Renal cortical epithelial cell (primary cell): ENCODE data around the gene OOSP1. TPM values are rescaled to one million over a fixed set of nuclear protein-coding genes. Genes with fewer than 3 reads are reported as not detected.
A peak's percentile ranks its signal among the peaks of the same experiment; 100 is the strongest.
"Not testable (repeated sequence)": the region's sequence is repeated elsewhere in the genome, so short reads cannot be mapped to it uniquely, and the experiment has no call there.

Experiments used
- DNase-seq: peaks from one replicate; pipeline ENCODE4 v3.0.0-alpha.2; 2011; ENCODE audit warnings: low read depth
- total RNA-seq: library from RNA; depleted of rRNA; stranded (reverse); fragments of >200 nt; gene quantifications from 2 replicates; pipeline ENCODE4 v1.2.3, GENCODE V29; 2014

The OOSP1 gene, protein sequence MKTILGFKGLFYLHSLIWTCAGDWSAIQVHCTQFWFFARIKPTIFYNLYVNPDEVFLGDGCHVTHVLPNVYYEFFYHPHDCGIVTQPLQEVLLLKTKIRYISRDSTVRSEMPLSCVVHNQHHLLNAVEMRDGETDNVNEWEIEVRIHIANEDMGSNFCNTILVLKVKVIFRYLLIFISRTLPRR
- total RNA-seq = 0.45 TPM in 1 of 2 replicates, not detected in the other

DNA sequence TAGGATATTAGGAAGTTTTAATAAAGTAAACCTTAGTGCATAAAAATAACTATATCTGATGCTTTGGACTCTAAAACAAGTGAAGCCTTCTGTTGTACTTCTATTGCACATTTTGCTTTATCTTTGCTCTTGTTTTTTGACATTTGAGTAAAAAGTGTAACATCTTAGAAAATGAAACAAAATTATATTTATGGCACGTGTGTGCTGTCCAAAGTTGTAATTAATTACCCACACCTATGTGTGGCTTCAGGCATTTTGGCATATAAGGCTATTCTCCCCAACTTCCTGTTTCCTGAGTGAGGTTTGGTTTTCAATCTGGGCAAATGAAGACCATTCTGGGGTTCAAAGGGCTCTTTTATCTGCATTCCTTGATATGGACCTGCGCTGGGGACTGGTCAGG, at the start of gene OOSP1:
TSS of gene OOSP1 (plus strand) at position 301 of the 400 bp plus-strand sequence. CDS start at position 324, 23 bp downstream.
- DNase-seq = no peak

DNA sequence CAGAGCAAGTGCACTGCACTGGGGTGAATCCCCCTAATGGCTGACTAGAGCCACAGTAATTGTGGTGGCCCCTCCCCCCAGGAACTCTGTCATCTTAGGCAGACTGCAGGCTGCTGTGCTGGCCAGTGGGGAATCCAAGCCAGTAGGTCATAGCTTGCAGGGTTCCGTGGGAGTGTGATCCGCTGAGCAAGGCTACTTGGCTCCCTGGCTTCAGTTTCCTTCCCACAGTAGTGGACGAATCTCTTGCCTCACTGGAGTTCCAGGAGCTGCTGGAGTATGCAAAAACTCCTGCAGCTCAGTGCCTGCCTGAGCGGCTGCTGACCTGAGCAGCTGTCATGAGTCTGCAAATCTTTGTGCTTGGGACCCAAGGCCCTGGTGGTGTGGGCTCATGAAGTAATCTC, 46.5 kb upstream of the OOSP1 start:
- DNase-seq = peak; percentile 83

DNA sequence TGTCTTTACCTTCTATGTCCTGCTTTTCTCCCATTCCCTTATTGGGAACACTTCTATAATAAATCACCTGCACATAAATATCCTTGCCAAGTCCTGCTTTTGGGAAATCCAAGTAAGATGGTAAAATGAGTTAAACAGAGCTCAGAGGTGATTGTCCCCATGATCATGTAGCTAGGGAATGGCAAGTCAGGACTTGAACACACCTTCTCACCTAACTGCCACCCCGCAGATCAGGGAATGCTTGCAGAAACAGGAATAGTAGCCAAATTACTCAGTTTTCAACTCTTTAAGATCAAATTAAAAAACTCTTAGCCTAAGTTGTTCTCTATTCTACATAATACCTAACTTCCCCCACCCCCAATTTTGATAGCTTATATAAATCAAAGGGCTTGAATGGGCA, 43.6 kb upstream of the OOSP1 start:
- DNase-seq = no peak

DNA sequence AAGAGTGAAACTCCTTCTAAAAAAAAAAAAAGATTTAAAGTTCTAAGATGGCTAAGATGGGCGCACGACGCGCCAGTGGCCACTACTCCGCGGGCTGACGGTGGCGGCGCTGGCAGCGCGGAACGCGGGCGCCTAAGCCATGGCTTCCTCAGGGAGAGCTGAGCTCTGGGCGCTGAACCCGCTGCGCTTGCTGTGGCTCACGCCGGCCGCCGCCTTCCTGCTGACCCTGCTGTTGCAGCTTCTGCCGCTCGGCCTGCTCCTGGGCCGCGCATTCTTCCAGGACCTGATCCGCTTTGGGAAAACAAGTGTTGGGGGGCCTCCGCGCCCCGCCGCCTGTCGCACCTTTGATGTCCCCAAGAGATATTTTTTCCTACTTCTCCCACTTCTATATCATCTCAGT, 40.2 kb upstream of the OOSP1 start:
- DNase-seq = no peak

DNA sequence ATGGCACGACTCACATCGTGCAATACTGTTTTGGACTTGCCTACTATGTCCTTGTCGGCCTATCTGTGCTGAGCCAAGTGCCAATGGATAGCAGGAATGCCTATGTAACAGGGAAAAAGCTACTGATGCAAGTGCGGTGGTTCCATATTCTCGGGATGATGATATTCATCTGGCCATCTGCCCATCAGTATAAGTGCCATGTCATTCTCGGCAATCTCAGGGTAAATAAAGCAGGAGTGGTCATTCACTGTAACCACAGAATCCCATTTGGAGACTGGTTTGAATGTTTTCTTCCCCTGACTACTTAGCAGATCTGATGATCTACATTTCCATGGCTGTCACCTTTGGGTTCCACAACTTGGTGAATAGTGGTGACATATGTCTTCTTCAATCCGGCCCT, 39.6 kb upstream of the OOSP1 start:
- DNase-seq = no peak

DNA sequence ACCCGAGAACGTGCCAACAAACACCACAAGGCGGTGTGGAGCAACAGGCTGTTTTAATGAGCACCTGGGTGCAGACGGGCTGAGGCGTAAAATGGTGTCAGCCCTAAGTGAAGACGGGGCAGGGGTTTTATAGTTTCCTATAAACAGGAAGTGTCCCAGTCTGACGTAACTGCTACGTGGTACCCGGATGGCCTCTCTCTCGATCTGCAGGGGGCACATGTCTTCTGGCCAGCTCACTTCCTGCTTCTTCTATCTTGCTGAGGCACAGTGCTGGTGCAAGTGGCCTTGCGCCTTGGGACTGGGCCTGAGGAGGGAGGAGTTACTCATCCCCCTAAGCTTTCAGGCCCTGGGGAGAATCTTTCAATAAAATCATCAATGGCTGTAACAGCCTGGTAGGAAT, 38.7 kb upstream of the OOSP1 start:
- DNase-seq = no peak

DNA sequence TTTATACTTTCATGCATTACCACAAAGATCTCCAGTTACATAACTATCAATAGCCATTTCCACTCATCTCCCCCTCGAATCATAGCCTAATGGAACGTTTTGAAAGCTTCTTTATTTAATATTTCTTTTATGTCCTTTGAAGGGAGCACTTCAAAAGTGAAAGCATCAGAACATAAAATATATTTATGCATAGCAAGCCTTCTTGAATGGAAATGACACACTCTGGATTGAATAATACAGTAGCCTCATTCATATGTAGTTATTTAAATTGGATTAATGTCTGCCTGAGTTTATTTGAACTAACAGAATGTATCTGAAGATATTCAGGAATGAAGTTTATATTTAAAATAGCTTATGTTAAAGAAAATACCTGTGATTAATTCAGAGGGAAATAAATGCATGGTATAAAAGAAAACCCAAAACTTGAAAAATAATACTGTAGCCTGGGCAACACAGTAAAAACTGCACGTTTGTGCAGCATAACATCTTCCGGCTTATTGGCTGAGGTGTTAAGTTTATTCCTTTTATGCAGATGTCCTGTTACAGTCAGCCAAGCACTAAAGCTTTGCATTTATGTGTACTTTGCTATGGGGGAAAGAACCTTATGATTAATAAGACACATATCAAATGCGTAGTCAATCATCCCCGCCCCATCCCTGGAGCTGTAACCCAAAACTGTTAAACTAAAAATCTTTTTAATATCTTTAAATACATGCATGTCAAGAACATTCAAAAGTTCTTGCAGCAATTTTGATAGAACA, 37.7 kb upstream of the OOSP1 start:
- no peak for DNase-seq

DNA sequence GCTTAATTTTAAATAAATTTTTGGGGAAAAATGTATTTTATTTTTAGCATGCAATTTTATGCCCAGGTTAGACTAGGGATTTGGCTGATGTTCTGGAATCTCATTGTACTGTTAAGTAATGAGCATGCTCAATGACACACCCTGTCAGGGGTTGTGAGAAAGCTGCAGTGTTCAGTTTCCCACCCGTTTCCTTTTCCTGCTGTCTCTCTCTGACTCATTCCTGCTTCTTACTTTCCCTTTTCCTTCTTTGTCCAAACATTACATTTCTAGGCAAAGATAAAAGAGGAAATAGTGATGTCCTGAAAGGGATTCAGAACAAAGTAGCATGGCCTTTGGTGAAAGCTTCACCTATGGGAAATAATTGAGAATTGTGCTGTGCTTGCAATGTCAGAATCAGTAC, 36.9 kb upstream of the OOSP1 start:
- peak; percentile 90 for DNase-seq

DNA sequence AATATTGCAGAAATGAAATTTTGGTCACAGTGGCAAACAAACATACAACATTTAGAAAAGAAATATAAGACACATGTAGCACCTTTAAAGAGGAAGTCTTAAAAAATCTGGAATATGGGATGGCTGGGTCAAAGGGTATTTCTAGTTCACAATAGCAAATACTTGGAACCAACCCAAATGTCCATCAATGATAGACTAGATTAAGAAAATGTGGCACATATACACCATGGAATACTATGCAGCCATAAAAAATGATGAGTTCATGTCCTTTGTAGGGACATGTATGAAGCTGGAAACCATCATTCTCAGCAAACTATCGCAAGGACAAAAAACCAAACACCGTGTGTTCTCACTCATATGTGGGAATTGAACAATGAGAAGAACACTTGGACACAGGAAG, 34.7 kb upstream of the OOSP1 start:
- DNase-seq = not testable (repeated sequence)

DNA sequence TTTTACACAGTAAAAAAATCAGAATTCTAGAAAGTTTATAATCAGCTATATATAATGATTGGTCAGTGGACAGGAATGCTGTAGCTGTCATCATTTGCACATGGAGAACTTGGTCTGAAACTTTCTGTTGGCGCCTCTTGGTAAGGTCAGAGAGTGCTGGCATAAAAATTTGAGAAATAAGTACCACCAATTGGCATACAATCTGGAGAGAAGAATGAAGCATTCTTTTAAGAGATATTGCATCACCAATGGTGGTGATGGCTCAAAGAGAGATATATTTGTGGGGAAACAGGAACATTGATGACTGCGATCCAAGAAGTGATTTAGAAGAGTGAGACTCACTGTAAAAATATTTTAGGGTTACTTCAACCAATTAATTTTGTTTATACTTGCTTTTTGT, 19.8 kb upstream of the OOSP1 start:
- peak; percentile 36 for DNase-seq

DNA sequence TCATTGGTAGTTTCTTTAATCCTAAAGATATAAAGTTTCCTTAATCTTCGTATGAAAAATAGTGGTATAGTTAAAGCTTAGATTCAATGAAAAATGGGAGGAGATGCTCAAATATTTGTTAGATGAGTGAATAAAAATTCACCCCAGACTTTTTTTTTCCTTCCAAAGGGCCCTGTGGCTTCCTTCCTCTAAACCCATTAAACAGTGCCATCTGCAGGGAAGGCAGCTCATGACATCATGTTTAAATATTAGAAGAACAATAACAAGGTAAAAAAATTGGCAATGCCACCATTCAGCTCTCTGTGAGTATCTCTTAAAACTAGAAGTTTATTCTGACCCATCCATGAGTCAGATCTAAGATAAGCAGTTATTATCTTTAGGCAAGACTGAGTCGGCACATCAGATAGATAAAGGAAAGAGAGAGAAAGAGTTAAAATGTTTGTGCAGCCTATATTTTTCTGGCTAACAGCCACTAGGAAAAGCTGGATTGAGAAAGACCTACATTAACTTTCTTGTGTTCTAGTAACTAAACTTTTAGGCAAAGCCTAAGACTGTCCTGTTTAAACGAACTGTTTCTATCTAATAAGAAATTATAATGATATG, 19.1 kb upstream of the OOSP1 start:
- peak; percentile 59 for DNase-seq

DNA sequence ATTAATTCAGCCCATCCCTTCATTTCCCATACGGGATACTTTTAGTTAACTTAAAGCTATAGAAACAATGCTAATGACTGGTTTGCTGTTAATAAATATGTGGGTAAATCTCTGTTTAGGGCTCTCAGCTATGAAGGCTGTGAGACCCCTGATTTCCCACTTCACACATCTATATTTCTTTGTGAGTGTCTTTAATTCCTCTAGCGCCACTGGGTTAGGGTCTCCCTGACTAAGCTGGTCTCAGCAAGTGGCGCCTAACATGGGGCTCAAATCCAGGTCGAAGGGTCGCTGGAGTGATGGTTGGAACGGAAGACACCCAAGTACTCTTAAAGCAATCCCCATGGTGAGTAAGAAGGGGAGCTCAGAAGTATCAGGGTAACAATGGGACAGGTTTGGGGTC, 14.4 kb upstream of the OOSP1 start:
- no peak for DNase-seq

DNA sequence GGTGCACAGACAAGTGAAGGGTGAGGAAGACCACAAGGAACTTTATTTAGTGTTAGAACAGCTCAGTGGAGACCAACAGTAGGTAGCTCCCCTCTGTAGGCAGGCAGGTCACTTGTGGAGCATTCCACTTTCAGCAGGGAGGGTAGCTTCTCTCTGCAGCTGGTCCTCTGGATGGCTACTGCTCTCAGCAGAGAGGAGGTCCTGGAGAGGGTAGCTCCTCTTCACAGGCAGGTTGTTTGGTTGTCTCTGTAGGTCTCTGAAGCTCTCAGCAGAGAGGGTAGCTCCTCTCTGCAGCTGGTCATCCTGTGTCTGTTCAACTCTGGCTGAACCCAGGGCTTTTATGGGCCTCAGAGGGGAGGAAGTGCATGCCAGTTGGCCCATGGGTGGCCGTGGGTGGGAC, 6.5 kb upstream of the OOSP1 start:
- no peak for DNase-seq

DNA sequence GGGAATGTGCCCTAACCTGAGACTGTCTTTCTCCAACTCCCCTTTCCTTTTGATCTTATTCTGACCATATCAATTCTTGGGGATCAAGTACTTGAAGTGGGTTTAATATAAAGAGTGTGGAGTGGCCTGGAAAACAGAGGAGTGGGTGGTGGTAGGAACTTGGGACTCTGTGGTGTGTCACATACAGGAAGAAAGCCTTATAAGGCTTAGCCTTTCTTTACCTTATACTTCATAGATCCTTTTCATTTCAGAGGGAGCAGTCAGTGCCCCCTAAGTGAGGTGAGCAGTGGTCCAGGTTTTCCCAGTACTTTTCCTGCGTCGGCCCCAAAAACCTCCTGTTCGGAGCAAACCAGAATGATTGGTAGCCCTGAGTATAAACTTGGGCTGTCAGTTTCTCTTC, 486 bp downstream of the OOSP1 start:
- DNase-seq = no peak

DNA sequence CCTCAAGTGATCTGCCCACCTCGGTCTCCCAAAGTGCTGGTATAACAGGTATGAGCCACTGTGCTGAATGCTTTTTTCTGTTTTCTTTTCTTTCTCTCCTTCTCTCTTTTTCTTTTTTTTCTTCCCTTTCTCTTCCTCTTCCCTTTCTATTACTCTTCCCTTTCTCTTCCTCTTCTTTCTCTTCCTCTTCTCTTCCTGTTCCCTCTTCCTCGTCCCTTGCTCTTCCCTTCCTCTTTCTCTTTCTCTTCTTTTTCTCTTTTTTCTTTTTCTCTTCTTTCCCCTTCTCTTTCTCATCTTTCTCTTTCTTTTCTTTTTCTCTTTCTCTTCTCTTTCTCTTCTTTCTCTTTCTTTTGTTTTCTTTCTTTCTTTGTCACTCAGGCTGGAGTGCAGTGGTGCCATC, 1.2 kb downstream of the OOSP1 start:
- no peak for DNase-seq

DNA sequence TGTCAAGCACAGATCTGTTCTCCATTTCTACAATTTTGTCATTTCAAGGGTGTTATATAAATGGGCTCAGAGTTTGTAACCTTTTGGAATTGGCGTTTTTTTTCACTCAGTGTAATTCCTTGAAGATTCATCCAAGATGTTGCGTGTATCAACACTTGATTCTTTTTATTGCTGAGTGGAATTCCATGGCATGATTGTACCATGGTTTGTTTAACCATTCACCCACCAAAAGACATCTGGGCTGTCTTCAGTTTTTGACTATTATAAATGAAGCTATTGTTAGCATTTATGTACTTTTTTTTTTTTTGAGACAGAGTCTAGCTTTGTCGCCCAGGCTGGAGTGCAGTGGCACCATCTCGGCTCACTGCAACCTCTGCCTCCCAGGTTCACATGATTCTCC, 2.9 kb downstream of the OOSP1 start:
- DNase-seq = no peak

DNA sequence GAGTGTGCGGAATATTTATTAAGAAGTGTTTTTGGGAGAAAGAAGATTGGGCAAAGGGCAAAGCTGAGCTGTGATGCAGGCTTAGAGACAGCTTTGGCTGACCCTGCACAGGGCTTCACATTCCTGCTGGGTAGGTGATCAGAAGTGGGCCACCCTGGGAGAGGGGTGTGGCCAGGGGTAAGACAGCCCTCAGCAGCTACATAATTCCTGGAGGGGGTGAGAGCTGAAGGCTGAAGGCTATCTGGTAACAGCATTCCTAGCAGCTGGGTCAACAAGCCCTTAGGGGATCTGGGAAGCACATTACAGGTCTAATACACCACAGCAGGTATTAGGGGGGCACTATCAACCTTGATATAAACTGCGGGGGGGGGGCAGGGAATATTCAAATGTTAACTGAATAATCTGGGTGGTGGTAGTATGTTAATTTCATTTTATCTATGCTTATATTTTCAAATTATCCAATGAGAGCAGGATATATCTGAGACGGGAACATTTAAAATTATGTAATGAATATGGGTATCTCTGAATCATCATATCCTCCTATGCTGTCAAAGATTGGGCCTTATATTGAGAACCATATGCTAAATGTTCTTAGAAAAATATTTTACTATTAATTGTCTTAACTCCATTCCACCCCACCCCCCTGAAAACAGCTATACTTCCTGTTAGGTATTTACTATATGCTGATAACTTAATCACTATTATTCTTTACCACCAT, 5.9 kb downstream of the OOSP1 start:
- no peak for DNase-seq

DNA sequence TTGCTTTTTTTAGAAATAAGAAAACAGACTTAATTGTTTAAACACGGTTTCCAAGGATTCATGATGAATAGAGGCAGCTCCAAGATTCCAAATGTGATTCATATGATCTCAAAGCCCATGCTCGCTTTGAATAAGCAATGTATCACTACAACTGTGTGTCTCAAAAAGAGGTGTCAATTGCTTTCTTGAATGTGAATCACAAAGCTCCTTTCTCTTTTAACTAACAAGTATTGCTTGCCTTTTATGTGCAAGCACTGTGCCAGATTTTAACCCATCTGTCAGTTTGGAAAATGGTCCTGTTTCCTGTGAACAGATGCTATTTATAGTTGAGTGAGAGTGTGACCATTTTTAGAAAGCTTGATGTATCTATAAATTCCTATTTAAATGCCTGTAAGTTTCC, 6.5 kb downstream of the OOSP1 start:
- no peak for DNase-seq

DNA sequence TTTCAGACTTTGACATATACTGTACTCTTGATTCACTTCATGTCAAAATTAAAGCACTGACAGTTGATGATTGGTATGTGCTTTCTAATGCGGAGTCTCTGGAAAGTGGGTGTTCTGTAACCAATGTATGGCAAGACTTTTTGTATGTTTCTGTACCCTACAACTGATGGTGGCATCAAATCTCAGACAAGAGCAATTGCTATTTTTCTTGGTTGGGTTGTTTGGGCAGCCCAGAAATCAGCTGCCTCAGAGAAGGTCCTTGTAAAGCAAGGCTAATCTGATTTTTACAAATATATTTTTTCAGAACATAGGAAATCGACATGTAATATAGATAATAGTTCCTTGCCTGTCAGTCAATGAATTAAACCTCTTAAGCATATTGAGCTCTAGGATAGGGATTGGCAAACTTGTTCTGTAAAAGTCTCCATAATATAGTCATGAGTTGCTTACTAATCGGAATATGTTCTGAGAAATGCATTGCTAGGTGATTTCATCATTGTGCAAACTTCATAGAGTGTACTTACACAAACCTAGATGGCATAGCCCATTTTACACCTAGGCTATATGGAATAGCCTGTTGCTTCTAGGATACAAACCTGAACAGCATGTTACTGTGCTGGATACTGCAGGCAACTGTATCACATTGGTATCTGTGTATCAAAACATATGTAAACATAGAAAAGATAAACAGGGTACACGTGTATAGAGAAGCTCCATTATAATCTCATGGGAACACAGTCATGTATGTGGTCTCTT, 15.4 kb downstream of the OOSP1 start:
- DNase-seq = no peak

DNA sequence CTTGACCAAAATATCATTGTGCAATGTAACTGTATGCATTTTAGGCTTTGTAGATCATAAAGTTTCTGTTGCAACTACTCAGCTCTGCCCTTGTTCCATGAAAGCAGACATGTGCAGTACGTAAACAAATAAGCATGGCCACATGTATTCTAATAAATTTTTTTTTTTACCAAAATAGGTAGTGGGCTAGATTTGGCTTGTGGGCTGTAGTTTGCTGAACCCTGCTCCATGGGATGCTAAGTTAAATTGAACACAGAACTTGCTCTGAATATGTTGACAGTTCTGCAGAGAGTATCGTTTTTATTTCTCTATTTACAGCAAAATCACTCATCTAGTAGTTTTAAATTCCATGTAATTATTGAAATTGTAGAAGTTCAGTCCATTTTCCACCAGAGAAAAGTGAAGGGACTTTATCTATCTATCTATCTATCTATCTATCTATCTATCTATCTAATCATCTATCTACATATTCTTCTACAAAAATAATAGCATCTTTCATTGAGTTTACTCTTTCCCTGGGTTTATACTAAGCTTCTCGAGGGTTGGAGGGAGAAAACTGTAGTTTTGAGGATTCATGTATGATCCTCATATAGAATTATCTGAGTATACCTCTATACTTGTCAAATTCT, 16.1 kb downstream of the OOSP1 start:
- no peak for DNase-seq

DNA sequence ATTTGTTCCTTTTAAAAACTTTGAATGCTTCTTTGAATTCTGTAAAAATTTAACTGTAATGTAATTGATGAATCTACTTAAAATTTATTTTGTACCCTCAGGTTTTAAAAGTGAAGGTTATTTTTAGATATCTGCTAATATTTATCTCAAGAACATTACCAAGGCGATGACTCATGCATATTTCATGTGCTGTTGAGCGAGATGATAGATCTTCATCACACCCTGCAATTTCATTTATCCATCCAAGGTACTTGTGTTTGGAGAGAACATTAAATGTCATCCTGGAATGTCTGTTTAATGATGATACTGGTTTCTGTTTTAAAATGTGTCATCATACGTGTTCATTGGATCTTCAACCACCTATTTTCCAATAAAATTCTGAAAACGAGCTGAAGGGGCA, 18.9 kb downstream of the OOSP1 start:
- peak; percentile 26 for DNase-seq
